Dermis microvascular lymphatic vessel endothelial cell (primary cell): ENCODE results near the gene DLEC1. TPM values are rescaled to one million over a fixed set of nuclear protein-coding genes. Genes with fewer than 3 reads are reported as not detected.
A peak's percentile ranks its signal among the peaks of the same experiment; 100 is the strongest.
"Not testable (repeated sequence)": the region's sequence is repeated elsewhere in the genome, so short reads cannot be mapped to it uniquely, and the experiment has no call there.

Experiments
- DNase-seq, 2 donors: peaks; one replicate each; pipeline versions ENCODE4 v3.0.0 to v3.0.0-alpha.2; 2010; ENCODE audit warnings: low read depth in 2 of 2
- total RNA-seq: library from RNA; depleted of rRNA; stranded (reverse); fragments of >200 nt; gene quantifications from 2 replicates; pipeline ENCODE4 v1.2.1, GENCODE V29; 2014

The DLEC1 gene
- total RNA-seq, 1 donor from 2014 or later, result under 0.01 TPM

DNA sequence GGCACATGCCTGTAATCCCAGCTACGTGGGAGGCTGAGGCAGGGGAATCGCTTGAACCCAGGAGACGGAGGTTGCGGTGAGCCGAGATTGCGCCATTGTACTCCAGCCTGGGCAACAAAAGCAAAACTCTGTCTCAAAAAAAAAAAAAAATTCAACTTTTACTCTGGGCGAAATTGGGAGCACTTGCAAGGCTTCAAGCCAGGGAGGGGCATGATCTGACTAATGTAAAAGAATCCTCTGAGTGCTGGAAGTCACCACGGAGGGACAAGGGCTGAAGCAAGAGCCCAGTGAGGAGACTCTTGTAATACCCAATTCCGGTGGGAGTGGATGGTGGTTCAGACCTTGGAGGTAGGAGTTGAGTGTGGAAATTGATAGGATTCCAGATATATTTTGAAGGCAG is 4.7 kb upstream of the DLEC1 start:
- not testable (repeated sequence) for DNase-seq

DNA sequence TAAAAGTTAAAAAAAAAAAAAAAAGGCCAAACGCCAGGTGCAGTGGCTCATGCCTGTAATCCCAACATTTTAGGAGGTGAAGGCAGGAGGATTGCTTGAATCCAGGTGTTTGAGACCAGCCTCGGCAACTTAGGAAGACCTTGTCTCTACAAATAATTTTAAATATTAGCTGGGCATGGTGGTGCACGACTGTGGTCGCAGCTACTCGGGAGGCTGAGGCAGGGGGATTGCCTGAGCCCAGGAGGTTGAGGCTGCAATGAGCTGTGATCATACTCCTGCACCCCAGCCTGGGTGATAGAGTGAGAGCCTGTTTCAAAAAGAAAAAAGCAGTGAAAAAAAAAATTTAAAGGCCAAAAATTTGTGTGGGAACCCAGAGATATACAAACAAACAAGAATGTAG is 2.7 kb upstream of the DLEC1 start:
- DNase-seq, result no peak

DNA sequence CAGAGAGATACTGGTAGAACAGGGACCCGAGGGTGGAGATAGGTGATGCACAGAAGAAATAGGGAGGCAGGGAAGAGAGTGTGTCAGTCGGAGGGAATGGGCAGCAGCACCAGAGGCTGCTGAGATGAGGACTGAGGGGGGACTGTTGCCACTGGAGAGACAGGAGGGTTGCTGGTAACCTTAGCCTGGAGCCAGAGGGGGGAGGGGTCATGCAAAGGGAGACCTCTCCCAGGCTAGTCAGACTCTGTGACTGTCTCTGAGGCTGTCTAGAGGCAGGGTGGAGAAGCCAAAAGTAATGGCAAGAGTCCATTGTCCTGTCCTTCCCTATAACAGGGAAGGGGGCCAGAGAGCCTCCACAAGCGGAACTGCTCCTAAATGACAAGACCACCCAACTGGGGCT is 2.1 kb upstream of the DLEC1 start:
- DNase-seq, result no peak

DNA sequence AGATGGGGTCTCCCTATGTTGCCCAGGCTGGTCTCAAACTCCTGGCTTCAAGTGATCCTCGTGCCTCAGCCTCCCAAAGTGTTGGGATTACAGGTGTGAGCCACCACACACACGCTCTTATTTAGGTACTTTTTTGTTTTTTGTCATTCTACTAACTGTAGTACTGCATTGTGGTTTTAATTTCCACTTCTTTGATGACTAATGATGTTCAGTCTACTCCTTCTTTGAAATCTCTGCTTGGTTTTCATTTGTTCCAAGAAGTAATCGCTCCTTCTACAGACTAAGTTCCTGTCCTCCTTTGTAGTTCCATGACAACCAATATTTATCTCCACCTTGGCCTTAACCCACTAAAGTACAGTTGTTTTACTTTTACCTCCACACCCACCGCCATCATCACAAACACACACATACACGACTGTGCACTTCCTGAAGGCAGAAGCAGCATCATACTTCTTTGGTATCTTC is 529 bp upstream of the DLEC1 start:
- DNase-seq, result no peak

DNA sequence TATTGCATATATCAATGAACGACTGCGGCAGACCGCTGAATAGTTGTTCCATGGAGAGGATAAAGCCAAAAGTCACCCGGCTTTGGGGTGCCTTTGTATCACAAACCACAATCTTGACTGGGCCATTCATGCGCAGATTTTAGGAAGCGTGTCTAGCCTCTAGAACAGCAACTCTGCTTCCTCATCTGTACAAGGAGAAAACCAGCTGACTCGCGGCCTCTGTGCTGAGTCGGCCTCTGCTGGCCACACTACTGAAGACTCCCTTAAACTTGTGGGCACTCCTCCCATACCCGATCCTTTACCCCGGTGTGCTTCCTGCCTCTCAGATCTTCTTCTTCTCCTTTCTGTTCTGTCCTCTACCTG is 872 bp downstream of the DLEC1 start:
- peak in 1 of 2 donors; percentile 12 for DNase-seq

DNA sequence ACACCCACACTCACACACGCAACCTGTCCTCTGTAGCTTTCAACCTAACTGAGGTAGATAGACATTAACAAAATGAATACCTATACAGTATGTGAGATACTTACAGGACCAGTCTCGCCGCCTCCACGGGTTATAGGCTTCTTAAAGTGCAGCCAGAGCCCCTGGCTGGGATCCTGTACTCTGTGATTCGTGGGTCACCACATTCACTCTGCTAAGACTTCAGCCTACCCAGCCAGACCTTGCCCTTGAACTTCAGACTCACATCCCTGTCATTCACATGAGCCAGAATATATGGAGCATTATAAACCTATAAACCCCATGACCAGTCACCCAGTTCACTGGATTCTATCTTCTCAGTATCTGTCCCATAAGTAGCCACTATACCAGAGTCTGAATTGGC is 1.4 kb downstream of the DLEC1 start:
- no peak for DNase-seq

DNA sequence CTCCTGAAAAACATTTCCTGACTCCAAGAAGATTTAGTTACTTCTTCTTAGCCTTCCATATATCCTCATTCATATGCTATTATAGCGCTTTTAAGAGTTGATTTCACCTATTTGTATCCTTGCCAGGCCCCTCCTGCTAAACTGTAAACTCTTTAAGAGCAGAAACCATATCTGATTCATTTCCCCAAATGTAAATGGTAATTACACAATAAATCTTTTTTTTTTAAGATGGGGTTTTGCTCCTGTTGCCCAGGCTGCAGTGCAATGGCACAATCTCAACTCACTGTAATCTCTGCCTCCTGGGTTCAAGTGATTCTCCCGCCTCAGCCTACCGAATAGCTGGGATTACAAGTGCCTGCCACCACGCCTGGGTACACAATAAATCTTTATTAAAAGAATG is 4.5 kb downstream of the DLEC1 start:
- DNase-seq, result no peak

DNA sequence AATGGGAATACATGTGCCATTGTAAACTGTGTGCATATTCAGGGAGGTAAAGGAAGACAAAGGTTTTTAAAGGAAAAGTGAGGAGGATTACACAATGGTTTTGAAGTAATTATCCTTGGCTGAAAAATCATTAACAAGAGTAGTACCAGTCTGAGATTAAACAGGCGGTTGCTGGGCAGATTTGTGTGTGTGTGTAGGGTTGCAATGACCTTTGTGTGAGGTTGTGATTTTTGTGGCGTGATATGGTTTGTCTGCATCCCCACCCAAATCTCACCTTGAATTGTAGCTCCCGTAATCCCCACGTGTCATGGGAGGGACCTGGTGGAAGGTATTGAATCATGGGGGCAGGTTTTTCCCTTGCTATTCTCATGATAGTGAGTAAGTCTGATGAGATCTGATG is 7.0 kb downstream of the DLEC1 start:
- no peak for DNase-seq

DNA sequence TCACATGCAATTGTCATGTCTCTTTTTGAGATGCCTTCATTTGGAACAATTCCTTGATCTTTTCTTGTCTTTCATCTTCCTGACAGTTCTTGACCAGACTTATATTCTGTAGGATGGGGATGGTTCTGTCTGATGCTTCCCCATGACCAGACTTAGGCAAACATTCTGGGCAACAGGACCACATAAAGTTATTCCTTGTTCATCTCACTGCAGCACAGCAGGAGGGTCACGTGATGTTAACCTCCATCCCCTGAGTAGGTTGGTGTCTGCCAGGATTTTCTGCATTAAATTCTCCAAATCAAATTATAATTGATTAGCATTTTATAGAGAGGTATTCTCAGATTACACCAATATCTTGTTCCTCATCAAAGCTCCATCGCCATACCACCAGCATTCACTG is 7.8 kb downstream of the DLEC1 start:
- no peak for DNase-seq

DNA sequence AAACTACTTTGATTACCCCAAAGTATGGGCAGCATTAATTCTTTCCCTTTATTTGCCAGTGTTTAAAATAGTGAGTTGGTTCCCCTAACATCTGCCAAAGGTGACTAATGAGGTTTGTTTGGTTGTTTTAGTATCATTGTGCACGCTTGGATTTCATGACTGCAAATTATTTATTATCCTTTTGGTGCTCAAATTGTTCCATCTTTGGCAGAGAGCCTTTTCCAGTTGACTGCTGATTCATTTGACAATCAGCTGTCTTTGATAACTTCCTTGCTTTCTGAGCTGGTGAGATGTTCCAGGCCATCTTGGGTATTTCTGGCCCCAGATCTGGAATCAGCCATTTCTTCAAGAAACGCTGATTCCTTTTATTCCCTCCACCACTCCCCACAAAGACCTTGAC is 8.9 kb downstream of the DLEC1 start:
- DNase-seq, result no peak

DNA sequence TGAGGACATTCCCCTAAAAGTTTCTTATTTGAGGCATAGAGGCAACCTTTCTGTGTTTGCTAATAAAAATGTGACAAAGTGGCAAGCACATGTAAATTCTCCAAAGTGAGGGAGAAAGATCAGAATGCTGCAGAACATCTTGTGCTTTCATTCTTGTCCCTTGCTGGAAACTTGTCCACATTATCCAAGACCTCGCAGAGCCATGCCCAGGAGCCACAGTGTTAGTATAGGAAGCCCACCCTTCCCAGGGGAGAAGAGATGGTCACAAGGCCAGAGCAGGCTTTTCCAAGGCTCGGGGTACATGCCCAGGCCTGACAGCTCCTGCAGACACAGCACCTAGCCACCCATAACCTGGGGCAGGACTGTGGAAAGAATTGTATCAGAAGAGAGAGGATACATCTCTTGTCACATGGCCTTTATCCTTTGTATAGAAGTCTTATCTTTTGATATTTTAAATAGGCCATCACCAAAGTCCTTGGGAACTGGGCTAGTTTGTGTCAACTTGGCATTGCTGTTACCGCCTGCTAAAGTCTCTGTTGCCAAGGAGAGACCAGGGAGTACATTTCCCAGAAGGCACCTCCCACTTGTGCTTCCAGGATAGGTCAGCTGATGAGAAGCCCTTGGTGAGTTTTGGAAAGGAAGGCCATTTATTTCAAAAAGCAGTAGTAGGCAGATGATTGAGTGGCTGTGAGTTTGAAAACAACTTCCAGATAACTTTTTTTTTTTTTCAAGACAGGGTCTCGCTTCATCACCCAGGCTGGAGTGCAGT is 10.5 kb downstream of the DLEC1 start:
- DNase-seq, result no peak

DNA sequence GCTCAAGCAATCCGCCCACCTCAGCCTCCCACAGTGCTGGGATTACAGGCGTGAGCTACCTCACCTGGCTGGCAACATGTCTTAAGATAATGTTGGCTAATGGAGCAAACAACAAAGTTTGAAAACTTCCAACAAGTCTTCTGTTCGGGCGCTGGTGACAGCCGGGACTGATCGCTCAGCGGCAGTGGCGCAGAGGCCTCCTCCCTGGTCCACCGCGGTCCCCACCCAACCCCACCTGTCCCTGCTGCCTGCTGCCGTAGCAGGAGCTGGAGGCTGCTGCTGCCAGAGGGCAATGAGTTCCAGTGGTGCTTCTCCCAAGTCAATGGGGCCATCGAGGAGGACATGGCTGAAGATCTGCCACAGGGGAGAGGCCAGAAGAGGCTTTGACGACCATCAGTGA is 12.1 kb downstream of the DLEC1 start:
- DNase-seq, result no peak

DNA sequence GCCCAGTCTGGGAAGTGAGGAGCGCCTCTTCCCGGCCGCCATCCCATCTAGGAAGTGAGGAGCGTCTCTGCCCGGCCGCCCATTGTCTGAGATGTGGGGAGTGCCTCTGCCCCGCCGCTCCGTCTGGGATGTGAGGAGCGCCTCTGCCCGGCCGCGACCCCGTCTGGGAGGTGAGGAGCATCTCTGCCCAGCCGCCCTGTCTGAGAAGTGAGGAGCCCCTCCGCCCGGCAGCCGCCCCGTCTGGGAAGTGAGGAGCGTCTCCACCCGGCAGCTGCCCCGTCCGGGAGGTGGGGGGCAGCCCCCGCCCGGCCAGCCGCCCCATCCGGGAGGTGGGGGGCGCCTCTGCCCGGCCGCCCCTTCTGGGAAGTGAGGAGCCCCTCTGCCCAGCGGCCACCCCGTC is 14.3 kb downstream of the DLEC1 start:
- DNase-seq, result not testable (repeated sequence)

DNA sequence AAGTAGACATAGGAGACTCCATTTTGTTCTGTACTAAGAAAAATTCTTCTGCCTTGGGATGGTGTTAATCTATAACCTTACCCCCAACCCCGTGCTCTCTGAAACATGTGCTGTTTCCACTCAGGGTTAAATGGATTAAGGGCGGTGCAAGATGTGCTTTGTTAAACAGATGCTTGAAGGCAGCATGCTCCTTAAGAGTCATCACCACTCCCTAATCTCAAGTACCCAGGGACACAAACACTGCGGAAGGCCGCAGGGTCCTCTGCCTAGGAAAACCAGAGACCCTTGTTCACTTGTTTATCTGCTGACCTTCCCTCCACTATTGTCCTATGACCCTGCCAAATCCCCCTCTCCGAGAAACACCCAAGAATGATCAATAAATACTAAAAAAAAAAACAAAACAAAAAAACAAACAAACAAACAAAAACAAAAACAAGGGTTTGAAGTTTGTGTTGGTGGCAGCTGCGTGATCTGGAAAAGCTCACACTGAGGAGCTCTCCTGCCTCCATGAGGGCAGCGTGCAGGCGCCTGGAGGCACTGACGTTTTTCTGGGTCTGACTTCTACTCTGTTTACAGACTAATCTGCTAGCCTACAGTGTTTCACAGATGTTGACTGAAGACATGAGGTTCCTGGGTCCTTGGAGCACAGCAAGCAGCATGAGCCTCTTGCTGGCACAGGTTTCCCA is 14.9 kb downstream of the DLEC1 start:
- DNase-seq, result not testable (repeated sequence)

DNA sequence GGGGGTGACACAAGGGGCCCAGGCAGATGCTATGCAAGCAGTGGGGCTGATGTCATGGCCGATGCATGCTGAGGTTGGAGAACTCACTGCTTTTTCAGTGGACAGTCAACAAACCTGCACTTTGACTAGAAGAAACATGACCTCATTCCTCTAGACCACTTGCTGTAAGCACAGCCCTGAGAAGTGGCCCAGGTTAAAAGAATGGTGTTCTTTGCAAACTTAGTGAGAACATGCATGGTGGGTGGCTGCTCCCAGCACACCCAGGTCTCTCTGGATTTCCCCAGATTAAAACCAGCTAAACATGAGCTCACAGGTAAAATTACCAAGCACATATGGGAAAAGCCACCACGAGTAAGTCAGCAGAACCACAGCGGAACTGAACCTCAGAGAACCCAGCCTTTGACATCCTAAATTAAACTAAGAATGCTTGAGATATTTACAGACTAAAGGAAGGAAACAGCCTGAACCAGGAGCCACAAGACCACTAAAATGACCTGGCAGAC is 15.5 kb downstream of the DLEC1 start:
- DNase-seq, result no peak

DNA sequence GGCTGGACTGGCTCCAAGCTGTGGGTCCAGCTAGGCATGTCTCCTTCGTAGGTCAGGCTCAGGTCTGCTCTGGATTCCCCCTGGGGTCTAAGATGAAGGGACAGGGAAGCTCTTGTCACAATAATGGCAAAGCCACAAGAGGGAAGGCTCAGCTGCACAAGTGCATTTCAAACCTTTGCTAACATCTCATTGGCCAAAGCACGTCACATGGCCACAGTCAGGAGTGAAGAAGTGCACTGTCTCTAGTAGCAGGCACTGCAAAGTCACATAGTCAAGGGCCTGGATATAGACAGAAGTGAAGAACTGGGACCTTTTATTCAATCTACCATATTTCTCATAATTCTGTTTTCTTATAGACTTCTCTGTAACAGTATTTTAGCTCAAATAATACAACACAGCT is 20.1 kb downstream of the DLEC1 start:
- DNase-seq, result no peak

DNA sequence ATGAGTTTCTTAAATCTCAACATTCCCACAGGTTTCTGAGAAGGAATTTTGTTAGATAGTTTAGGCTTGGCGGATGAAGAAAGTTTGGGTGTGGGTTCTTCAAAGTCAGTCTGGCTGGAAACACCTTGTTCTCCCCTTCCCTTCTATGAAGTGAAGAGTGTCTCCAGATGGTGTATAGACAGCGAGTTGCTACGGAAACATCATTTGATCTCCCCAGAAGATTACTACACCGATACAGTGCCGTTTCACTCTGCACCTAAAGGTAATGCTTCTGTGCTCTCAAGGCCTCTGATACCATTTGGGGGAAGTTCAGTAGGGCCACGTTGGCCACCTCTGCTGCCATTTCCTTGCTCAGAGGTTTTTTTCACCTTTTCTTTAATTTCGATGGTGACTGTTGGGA is 20.6 kb downstream of the DLEC1 start:
- DNase-seq, result no peak

DNA sequence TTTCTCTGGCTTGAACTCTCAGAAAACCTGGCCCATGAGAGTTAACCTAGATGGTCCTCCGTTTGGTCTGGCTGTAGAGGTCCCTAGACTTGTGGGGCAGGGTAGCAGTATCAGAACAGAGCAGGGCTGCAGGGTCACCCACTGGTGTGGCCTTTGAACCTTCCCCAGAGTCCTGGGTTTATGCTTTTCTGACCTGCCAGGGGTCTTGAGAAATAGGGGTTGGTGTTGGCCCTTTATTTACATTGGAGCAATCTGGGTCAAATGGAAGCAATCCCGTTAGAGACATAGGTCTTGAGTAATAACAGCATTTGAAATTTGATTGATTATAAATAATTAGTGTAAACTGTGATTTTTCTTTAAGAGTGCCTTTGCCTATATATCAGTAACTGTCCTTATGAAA is 23.8 kb downstream of the DLEC1 start:
- DNase-seq, result no peak

DNA sequence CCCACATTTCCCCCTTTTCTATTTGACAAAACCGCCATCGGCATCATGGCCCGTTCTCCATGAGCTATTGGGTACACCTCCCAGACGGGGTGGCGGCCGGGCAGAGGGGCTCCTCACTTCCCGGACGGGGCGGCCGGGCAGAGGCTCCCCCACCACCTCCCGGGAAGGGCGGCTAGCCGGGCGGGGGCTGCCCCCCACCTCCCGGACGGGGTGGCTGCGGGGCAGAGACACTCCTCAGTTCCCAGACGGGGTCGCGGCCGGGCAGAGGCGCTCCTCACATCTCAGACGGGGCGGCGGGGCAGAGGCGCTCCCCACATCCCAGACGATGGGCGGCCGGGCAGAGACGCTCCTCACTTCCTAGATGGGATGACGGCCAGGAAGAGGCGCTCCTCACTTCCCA is 25.4 kb downstream of the DLEC1 start:
- DNase-seq, result not testable (repeated sequence)

DNA sequence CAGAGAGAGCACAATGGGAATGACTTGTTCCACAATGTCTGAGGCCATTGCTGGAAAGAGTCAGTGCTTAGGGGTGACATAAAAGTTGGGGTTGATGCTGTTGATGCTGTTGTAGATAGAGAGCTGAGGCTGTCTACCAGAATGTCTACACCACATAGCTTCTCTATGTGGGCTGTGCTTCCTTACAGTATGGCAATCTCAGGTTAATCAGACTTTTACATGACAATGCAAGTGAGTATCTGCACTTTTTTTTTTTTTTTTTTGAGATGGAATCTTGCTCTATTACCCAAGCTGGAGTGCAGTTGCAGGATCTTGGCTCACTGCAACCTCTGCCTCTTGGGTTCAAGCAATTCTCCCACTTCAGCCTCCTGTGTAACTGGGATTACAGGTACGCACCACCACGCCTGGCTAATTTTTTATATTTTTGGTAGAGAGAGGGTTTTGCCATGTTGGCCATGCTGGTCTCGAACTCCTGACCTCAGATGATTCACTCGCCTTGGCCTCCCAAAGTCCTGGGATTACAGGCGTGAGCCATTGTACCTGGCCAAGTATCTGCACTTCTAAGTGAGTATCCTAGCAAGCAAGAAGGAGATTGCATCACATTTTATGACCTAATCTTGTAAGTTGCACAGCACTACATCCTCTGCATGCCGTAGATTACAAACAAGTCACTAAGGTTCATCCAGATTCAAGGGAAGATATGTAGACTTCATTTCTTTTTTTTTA is 28.7 kb downstream of the DLEC1 start:
- no peak for DNase-seq

DNA sequence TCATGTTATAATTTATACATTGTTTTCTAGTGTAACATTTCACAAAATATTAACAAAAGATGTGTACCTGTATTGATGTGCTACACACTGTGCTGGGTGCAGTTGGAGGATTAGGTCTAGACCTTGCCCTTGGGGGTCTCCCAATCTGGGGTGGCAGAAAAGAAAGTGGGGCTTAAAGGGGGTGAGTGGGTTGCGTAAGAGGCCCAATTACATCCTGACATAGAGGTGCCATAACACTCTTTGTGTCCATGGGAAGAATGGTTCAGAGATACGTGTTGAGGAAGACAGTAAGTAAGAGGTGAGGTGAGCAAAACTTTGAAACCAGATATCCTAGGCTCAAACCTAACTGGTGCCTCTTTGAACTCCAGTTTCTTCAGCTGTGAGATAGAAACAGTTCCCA is 31.0 kb downstream of the DLEC1 start:
- DNase-seq, result no peak

DNA sequence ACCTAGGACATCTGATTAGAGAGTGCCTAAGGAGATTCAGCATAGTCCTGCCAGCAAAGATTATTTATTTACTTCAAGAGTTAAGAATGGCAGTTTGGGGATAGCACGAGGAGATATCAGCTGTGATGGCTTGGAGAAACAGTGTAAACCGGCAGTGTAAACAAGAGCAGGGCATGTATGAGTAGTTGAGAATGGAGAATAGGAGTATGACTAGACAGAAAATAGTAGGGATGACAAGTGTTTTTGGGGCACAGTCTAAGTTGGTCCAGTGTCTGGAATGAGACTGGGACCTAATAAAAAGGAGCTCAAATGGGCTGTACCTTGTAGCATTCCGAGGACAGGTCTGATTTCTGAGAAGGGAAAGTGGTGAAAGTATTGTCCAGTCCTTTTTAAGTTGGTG is 38.1 kb downstream of the DLEC1 start:
- DNase-seq, result not testable (repeated sequence)
